HS-5 (cell line): ENCODE data around the gene ABL1.
"Not testable (repeated sequence)": the region's sequence is repeated elsewhere in the genome, so short reads cannot be mapped to it uniquely, and the experiment has no call there.

Source experiments
- DNase-seq: peaks from one replicate; pipeline ENCODE4 v3.0.0-alpha.2; 2012; ENCODE audit warnings: low read depth

The ABL1 gene

DNA sequence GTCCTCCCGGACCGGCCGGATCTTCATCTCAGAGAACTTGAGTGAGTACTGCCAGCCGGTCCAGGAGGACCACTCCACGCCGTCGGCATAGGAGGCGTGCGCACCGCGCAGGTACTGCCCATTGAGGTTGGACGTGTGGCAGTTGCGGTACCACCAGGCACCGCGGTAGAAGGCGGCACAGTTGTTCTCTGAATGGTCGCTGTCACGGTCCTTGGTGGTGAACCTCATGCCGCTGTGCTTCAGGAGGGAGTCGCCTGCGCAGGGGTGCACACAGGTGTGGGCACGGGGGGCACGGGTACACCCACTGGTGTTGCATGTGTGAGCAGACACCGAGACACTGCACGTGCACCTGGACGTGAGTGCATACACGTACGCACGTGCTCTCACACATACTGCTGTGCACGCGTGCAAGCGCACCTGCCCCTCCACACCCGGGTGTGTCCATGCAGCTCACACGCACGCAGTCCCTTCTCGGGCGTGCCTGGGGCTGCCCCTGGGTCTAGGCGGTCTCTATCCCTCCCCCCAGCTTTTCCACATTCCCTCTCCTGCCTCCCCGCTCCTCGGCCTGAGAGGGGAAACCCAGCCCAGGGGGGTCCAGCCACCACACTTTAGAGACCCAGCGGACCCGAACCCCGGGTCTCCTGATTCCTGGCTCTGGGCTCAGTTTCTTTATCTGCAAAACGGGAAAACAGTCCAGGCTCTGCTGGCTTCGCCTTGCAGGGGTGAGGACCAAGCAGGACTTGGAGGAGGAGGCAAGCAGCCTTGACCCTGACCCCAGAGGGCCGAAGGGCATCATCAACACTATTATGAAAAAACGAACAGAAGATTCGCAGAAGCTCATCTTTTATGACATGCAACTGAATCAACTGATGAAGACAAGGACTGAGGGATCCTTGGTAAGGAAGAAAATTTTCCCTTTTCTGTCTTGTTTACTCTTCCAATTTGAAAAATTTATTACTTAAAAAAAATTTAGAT, 69.3 kb downstream of the ABL1 start:
- no peak for DNase-seq

DNA sequence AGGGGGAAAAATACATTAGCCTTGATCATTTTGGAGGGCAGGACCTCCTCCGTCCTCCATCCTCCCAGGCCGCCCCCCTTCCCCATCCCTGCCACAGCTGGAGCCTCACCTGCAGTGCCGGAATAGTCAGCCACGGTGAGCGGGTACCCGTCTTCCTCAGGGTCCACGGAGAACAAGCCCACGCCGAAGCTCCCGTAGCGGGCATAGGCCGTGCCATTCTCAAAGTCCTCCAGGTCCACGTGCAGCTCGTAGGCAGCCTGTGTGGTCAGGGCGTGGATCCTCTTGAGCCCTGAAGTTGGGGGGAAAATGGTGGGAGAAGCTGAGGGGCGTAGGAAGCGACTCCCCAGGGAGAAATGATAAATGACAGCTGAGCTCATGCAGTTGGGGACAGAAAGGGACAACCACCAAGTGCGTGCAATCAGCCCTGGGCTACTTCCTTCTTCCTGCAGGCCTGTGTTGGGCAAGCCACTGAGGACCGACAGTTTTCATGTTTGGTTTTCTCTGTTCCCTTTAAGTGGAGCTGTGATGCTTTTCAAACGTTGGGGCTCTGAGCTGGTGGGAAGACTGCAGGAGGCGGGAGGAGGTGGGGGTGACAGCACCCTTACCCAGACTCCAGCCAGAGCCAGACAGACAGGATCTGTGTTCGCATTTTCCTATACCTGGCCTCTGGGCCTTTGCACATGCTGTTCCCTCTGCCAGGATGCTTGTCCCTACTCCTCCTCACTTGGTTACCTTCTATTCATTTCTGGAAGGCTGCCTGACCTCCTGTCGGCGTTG, 70.3 kb downstream of the ABL1 start:
- DNase-seq = no peak

DNA sequence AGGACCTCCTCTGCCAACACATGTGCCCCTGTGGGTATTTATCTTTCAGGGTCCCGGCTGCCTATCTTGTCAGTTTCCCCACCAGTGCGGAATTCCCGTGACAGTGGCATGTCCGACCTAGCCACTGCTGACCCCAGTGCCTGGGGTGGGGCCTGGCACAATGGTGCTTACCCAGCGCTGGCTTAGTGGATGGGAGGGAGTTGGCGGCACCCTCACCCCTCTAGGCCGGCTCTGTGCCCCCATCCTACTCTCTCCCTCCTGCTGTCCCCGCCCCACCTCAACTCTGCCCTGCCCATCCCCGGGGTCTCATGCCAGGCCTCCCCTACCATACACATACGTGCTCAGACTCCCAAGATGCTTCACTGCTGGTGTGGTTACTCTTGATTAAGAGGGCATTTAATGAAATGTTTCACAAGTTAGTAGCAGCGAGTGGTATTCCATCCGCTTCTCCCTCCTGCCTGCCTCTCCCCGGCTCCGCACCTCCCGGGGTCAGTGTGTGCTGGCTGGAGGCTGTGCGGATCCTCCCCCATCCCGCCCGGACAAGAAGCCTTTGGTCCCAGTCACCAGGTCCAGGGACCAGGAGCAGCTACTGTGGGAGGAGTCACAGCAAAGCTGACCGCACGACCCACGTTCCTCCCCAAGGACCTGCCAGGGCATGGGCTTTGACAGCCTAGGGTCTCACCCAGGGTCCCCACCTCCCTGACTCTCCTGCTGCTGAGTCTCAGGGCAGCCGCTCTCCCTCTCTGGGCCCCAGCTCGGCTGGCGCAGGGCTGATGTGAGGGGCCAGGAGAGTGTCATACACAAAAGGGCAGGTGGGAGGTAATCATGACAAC, 71.1 kb downstream of the ABL1 start:
- no peak for DNase-seq

DNA sequence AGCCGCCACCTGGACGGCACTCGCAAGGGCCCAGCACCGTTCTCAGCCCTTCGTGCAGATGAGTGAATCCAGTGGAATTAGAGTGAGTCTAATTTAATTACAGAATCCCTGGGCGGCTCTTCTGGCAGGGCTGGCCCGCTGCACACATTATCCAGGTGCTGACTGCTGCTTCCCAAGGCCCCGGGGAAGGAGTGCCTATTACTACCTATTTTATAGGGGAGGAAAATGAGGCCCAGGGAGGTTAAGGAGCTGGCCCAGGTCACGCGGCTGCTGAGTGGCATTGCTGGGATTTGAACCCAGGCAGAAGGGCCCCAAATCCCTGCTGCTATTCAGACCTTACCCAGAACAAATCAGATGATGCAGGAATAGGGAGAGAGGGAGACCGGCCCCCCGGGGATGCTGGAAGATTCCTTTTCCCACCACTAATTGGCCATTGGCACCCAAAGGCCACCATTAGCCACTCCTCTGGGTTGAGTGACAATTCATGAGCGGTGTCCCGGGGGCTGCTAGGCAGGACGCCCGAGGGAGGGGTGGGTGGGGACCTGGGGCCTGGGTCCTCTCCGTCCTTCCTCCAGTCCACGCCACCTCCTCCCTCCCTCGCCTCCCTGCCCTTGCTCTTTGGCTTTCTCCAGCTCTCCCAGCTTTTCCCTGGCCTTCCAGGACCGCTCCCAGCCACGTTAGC, 71.8 kb downstream of the ABL1 start:
- DNase-seq = no peak

DNA sequence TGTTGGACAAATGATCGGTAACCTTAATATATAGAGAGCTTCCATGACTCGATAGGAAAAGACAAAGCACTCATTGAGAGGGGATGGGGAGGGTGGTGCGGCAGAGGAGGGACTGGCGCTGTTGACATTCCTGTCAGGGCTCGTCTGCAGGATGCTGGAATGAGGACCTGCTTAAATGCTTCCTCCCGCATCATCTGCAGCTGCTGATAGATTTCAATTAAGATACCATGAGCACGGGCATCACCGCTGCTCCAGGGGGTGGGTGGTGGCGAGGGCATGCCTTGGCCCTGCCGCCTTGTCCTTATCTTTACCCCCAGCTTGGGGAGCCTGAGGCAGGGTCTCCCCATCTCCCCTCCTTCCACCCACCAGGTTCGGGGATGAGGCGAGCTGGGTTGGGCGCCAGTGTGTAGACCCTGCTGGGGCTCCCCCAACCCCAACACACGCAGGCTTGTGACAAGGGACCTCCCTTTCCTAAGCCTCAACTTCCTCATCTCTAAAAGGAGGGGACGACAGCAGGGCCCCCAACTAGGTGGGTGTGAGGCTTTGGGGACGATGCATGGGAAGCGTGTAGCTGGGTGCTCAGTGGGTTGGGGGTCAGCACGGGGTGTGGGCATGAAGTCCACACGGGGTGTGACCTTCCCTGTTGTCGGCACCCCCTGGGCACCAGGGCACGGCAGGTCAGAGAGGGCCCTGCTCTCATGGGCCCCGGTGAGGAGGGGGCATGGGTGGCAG, 73.3 kb downstream of the ABL1 start:
- DNase-seq = no peak

DNA sequence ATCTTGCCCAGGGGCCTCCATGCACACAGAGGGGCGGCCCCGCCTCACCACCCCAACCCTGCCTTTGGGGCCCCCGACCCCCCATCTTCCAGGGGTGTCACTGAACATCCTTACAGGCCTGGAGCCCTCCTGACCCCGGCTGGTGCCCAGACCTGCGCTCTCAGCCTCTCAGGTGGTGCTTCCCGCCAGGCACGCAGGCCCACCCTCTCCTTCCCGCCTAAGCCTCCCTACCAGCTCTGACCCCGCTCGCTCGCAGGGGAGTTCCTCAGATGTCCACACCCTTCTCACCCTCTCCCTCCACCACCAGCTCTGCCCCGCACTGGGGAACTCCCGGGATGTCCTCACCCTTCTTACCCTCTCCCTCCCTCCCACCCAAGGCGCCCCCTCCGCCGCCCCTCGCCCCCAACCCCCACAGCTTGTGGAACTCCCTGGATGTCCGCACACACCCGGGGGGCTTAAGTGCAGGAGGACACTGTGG, 73.9 kb downstream of the ABL1 start:
- no peak for DNase-seq

DNA sequence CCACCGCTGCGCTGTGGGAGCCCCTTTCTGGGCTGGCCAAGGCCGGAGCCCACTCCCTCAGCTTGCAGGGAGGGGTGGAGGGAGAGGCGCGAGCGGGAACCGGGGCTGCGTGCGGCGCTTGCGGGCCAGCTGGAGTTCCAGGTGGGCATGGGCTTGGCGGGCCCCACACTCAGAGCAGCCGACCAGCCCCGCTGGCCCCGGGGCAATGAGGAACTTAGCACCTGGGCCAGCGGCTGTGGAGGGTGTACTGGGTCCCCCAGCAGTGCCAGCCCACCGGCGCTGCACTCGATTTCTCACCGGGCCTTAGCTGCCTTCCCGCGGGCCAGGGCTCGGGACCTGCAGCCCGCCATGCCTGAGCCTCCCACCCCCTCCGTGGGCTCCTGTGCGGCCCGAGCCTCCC, 75.0 kb downstream of the ABL1 start:
- DNase-seq = not testable (repeated sequence)

DNA sequence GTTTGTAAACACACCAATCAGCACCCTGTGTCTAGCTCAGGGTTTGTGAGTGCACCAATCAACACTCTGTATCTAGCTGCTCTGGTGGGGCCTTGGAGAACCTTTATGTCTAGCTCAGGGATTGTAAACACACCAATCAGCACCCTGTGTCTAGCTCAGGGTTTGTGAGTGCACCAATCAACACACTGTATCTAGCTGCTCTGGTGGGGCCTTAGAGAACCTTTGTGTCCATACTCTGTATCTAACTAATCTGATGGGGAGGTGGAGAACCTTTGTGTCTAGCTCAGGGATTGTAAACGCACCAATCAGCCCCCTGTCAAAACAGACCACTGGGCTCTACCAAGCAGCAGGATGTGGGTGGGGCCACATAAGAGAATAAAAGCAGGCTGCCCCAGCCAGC, 75.6 kb downstream of the ABL1 start:
- DNase-seq = not testable (repeated sequence)

DNA sequence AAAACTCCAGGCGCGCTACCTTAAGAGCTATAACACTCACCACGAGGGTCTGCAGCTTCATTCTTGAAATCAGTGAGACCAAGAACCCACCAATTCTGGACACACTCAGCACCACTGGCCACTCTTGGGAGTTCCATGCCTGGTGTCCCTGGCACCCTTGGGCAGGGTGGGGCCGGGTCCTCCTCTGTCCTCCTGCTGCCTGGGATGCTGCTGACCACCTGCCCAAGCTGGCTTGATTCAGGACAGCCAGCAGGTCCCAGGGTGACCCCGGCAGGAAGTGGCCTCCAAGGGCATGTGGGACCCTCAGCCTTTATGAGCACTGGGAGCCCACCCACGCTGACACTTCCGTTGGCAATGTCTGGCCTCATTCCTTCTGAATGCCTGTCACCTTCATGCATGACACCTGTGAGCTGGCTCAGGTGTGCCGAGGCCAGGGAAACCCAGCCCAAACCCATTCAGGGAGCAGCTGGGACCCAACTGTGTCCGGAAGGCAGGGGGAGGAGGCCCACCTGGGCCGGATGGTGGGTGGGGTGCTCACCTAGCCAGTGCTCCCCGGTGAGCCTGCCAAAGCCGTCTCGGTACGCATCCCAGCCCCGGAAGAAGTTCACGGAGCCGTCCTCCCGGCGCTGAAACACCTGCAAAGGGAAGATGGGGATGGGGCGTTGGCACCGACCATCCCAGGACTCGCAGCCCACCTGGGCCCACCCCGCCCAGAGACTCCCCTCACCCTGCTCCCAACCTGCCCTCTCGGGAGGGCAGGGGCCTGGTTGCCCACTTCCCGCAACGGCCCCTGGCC, 76.4 kb downstream of the ABL1 start:
- no peak for DNase-seq

DNA sequence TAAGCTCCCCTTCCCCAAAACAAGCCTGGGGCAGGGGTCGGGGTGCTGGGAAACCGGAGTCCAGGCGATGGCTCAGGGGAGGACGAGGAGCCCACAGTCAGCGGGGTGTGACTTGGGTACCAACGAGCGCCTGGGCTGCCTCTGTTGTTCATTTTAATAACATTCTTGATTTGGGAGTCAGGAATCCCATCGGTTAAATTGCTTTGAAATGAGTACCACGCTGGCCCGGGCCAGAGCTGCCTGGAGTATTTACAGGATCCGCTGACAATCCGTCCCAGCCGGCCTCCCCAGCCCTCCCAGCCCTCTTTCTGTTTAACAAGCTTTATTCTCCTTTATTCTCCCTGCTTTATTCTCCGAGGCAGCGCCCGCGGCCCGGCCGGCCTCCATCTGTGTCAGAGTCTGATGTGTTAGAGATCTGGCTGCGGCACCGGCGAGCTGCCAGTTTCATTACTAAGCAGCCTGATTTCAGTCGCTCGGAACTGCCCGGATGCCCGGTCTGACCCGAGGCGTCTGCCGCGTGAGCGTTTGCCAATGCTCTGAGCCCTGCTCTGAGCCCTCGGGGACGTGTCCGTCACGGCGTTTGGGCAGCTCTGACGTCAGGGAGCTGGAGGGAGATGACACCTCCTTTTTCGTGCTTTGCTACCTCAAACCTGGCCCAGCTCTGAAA, 78.0 kb downstream of the ABL1 start:
- DNase-seq = peak; percentile 61

DNA sequence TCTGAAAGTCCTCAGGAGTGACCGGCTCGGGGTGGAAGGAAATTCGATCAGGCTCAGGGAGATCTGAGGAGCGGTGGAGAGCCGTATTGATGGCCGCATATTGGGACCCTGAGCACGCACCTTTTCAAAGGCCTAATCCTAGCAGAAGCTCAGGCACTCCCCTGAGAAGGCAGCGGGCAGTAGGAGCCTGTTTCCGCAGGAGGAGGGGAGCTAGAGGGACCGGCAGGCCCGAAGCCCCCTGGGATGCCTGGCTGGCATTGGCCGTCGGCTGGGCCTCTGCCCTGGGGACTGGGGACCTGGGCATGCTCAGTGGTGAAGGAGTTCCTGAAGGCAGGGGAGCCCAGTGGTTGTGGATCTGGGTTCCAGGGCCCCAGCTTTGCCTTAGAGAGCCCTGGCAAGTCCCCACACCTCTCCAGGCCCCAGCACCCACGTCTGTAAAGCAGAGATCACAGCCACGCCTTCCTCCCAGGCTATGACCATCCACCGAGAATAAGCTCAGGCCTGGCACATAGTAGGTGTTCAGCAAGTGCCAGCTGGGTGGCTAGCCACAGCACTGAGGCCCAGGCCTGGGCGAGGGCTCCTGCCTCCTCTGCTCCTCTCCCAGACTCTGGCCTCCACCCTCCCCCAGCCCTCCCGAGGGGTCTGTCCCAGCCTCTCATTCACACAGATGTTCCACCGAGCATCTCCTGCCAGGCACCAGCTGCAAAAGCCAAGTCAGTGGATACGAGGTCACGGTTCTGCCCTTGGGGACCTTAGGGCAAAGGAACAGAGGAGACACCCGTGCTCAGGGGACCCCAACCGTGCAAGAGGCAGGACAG, 78.8 kb downstream of the ABL1 start:
- no peak for DNase-seq

DNA sequence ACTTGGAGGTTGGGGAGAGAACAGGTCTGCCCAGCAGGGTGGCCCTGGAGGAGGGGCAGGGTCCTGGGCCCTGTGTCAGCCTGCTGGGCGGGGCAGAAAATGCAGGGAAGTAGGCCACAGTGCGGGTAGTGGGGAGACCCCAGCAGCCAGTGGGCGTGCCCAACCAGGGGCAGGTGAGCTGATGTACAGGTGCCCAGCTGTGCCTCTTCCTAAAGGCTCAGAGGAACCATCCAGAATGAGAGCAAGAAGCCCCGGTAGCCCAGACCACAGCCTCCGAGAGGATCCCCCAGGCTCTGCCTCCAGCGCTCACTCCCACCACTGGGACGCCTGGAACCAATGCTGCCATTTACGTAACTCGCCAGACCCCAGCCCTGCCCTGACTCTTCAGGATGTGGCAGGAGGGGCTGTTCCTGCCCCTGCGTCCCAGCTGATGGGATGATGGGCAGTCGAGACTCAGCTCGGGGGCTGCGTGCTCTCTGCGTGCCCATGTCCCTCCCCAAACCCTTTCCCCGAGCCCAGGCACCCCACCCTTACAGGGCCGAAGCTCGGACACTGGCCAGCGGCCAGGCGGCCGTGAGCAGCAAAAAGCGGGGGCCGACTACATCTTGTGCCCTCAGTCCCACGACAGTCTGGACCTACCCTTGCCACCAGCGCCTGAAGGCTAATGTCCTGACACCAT, 79.5 kb downstream of the ABL1 start:
- DNase-seq = no peak

DNA sequence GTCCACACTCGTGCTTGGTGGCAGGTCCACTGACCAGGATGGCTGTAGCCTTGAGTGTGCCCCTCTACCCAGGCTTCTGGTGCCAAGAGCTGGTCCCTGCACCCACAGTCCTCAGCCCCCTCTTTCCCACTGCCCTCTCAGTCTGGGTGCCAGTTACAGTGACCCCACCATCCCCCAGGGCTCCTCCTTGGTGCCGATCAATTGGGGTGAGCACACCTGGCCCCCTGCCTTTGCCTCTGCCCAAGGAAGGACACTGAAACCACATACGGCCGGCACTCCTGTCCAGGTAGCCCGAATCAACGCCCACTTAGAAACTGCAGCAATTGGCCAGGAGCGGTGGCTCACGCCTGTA, 80.0 kb downstream of the ABL1 start:
- DNase-seq = no peak

DNA sequence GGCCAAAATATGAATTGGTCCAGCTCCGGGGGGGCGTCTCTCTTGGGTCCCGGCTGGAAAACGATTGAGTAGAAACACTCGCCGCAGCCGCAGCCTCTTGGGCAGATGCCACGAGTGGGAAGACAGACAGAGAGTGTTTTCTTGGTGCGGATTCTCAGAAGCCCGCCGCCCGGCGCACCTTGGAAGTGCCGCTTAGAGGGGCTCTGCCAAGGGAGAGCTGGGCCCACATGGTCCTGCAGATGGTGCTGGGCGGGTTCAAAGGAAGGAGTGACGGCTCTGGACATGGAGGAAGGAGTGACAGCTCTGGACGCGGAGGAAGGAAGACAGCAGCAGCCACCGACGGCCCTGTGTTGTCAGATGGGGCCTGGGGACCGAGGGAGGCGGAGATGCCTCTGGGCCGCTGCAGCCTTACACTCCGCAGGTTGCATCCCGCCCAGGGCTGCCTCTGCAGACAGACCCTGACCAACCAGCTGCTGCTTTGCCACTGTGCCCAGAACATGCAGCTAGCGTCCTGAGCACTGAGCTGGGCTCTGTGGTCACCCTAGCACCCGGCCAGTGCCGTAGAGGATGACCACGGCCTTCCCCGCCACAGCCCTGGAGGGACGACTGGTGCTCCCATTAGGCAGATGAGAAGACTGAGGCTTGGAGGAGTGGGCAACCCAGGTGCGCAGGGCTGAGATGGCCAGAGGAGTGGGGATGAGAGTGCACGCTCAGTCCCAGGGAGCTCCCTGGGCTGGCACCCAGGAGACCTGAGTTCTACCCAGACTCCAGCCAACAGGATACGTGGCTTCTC, 82.3 kb downstream of the ABL1 start:
- DNase-seq = no peak

DNA sequence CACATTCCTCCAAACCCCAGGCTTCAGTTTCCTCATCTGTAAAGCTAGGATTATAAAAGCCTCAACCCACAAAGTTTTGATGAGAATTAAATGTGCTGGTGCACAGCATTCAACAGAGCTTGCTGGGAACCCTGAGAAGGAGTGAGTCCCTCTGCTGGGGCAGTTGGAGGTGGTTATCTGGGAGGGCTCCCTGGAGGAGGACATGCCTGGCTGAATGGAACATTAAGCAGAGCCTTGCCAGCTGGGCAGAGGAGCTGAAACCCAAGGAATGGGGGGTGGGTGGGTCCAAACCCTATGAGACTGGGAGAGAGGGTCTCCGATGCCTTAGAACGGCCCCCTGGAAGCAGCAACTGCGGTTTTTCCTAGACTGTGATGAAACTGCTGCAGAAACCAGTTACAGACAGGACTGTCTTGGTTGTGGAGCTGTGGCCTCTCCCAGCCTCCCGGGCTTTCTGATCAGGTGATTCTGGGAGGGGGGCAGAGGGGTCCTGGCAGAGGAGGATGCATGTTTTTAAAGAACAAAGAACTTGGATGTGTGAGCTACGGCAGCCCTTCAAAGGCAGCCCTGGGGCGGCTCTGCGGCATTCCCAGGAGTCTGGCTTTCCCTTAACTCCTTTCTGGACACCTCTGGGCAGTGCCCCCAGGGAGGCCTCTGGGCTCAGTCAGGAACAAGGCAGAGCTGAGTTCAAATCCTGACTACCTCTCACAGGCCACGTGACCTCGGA, 83.2 kb downstream of the ABL1 start:
- DNase-seq = no peak

DNA sequence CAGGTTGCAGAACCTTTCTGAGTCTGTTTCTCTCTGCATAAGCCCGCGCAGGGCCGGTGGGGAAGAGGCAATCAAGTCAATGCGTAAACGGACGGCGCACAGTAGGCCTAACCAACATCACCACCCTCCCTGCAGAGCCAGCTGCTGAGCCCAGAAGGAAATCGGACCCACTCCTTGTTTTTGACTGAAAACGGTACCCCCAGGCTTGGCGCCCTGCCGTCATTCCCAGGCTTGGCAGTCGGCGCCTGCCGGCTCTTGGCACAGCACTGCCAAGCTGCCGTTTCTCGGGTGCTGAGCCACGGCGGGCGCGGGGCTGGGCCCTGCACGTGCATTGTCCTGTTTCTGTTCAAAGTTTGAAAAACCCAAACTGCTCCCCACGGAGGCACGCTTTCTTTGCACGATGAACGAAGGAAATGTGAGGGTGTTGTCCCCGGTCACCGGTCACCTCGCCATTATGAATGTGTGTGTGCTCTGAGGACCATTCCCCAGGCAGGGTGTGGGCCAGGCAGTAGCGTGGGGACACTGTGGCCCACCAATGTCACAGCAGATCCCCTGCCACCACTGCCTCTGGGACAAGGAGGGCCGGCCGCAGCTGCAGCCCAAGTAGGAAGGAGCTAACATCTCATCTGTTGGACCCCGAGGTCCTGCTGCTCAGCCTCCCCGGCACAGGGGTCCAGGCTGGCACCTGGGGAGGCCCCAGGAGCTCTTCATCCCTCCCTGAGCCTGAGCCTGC, 83.9 kb downstream of the ABL1 start:
- DNase-seq = no peak
